Adipose tissue (tissue), 3 donors: Measurements from ENCODE around the gene CLINT1. TPM values are rescaled to one million over a fixed set of nuclear protein-coding genes. Genes with fewer than 3 reads are reported as not detected.
"Not testable (repeated sequence)": the region's sequence is repeated elsewhere in the genome, so short reads cannot be mapped to it uniquely, and the experiment has no call there.

Source experiments
- H3K27ac ChIP-seq: one replicate; pipeline ENCODE4 v1.5.1; 2013; ENCODE audit warnings: low read depth, low read length
- WGBS, 3 donors: extraction: QIAGEN DNeasy Blood & Tissue Kit; methylation state at CpG; one replicate each; pipeline ENCODE4 v1.1.7; 2013; 5-methylcytosine and 5-hydroxymethylcytosine counted together
- polyA plus RNA-seq, 3 donors: library from polyadenylated mRNA; stranded (reverse); fragments of 200-250 nt; gene quantifications; one replicate each; pipeline ENCODE4 v1.2.3, GENCODE V29; 2013
- donor health status: healthy with polysubstance abuse.
- donor health status: Bipolar disorder and iron deficiency.
- donor health status: healthy.

CLINT1 gene
- polyA plus RNA-seq, 3 donors, result 29.6 to 41.2 (median 29.7) TPM

DNA sequence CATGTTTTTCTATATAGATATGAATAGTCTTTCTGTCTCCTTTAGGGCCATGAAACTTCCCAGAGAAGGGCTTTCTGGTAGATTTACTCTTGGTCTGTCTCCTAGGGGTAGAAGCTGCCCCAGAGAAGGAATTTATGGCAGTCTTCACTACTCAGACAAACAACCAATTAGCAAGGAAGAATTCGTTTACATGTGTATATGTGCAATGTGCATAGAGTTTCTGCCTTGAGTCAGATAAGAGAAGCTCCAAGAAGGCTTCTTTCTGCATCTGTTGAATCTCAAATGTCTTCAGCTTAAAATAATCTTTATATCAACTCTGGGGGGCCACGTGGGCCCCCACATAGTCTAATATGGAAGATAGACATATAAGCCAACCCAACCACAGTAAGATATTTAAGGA, 7.6 kb upstream of the CLINT1 start:
- H3K27ac ChIP-seq, result no peak overlapping the region
- 40 to 73% (median 49%) methylated on average over 2 of the region's 2 CpGs for WGBS, 3 donors

DNA sequence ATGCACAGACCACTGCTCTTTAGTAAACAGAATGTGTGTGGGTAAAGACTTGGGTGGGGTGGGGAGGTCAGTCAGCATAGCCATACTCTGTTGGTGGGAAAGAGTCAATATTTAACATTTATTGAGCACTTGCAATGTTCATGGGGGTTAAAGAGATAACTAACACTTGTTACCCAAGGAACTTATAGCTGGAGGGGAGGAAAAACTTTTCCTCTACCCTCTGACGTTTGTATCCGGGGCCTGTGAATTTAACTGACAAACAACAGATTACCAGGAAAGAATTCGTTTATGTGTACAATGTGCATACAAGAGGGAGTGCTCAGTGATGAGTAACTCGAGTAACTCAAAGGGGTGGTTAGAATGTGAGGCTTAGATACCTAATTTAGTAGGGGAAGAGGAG, 6.8 kb upstream of the CLINT1 start:
- no peak overlapping the region for H3K27ac ChIP-seq
- whole genome bisulfite sequencing, 3 donors, result 35 to 60% (median 57%) methylated on average over 4 of the region's 4 CpGs

DNA sequence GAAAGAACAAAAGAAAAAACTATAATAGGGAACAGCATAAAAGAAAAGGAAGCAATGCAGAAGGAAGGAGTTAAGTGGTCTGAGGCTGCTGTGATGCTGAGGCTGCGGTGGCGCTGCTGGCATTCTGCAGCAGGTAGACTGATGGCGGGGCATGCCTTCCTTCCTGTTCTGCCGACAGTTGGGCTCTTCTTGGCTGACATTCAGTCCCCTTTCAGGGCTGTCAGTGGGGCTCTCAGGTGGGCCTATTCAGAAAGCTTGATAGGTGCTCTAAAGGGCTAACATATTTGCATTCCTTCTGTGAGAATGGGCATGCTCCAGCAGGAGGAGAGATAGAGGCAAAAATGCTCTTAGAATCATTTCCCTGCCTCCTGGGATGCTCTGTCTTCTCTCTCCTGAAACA, 5.1 kb upstream of the CLINT1 start:
- no peak overlapping the region for H3K27ac ChIP-seq
- 42 to 65% (median 43%) methylated on average over 4 of the region's 4 CpGs for WGBS, 3 donors

- WGBS, 3 donors, result 64 to 87% (median 66%) methylated on average over 6 of the region's 6 CpGs
- H3K27ac ChIP-seq, result no peak overlapping the region
Observed at GRCh38 chr5:157862183-157862851, 3.4 kb upstream of the CLINT1 start.

DNA sequence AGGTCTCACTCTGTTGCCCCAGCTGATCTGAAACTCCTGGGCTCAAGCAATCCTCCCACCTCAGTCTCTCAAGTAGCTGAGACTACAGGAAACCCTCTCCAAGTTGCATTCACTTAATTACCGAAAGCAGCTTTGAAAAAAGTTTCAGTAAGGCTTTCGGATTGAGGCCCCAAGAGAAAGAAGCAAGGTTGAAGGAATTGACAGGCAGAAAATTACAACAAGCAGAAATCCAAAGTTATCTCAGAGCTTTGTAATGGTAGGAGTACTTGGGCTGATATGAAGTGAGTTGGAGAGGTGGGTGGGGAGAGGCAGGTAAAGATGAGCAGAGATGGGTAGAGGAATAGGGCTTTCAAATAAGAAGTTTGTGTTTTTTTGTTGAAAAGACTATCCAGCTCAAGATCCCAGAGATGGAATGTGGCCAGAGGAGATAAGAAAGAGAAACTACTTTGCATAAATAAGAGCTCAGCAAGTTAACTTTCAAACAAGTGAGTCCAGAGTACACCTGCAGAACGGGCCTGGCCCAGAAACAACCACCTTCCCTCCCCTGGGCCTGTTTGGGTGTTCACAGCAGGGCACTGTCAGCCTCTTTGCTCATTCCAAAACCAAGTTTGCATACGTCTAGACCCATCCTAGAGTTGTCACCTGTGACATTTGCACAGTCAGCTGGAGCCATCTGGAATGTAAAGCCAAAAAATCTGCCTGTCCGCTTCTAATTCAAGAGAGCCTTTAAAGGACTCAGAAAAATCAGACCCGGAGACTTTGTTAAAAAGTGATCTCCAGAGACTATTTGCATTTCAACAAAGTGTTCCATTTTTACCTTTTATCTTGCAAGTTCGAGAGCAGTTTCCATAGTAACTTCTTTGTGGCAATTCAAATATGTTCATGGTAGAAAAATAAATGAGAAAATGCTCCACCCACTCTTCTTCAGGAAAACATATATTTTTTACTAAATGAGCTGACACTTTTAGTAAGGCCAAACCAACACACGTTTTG, 2.2 kb upstream of the CLINT1 start:
- no peak overlapping the region for H3K27ac ChIP-seq
- 64 to 81% (median 72%) methylated on average over 8 of the region's 8 CpGs for WGBS, 3 donors

- no peak overlapping the region for H3K27ac ChIP-seq
- 33 to 37% (median 34%) methylated on average over 10 of the region's 10 CpGs for WGBS, 3 donors
Observed at GRCh38 chr5:157859227-157859575, 256 bp upstream of the CLINT1 start.

DNA sequence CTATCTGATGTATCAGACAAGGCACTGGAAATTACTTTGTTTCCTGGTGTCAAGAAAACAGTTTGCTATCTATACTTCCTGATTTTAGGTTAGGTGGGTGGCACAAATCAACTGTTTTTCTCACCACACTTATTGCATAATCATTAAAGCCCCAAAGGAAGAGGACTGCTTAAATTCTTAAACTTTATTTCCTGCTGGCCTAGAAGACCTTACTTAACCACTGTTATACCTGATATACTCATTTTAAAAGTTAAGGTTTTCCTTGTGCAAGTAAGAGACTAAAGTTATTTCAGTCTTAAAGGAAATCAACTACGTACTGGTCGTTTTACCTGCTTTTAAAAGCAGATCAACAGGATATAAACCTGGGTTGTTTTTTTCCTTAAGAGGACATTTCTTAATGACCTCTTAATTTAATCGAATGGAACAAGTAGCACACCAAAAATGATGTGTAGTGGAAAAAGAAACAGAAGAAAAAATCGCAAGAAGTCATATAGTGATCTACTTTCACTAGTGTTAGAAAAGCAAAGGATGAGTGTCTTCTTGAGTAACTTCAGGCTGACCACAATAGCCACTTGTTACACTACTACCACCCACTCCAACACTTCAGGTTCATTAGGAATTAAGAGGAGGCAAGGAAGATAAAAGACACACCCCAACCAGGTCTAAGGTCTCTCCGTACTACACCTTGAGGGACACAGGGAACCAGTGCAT, 974 bp downstream of the CLINT1 start:
- WGBS, 3 donors, result 1 to 3% (median 1%) methylated on average over 5 of the region's 5 CpGs
- H3K27ac ChIP-seq, result peak overlapping the region; percentile 13

- WGBS, 3 donors, result 51 to 56% (median 55%) methylated on average over 10 of the region's 10 CpGs
- H3K27ac ChIP-seq, result no peak overlapping the region
Observed at GRCh38 chr5:157855404-157855994, 3.4 kb downstream of the CLINT1 start.

GRCh38 chr5:157853365-157853764, 5.6 kb downstream of the CLINT1 start:
- H3K27ac ChIP-seq, result not testable (repeated sequence)

GRCh38 chr5:157845914-157846598, 12.9 kb downstream of the CLINT1 start:
- H3K27ac ChIP-seq, result no peak overlapping the region

More at GRCh38 chr5:157853365-157853764, 5.6 kb downstream of the CLINT1 start:
- WGBS, 3 donors, result 86 to 93% (median 91%) methylated on average over 9 of the region's 9 CpGs

GRCh38 chr5:157842787-157843186, 16.2 kb downstream of the CLINT1 start:
- WGBS, 3 donors, result 35 to 86% (median 84%) methylated on average over 4 of the region's 4 CpGs
- no peak overlapping the region for H3K27ac ChIP-seq

More at GRCh38 chr5:157845914-157846598, 12.9 kb downstream of the CLINT1 start:
- 69 to 98% (median 98%) methylated on average over 3 of the region's 3 CpGs for WGBS, 3 donors

DNA sequence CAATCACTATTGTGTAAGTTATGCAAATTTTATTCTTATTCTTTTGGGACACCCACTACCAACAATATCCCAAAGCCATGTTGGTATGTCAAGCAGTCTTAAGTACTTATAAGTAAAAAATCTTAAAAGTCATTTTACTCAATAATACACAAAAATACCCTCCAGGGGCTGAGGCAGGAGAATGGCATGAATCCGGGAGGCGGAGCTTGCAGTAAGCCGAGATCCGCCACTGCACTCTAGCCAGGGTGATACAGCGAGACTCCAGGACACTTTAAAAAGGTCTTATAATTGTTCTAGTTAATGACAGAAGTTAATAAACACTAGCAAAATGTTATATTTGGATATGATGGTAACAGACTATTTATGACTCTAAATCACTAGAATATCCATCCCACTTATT, 16.8 kb downstream of the CLINT1 start:
- WGBS, 3 donors, result 48 to 96% (median 92%) methylated on average over 5 of the region's 5 CpGs
- H3K27ac ChIP-seq, result no peak overlapping the region

DNA sequence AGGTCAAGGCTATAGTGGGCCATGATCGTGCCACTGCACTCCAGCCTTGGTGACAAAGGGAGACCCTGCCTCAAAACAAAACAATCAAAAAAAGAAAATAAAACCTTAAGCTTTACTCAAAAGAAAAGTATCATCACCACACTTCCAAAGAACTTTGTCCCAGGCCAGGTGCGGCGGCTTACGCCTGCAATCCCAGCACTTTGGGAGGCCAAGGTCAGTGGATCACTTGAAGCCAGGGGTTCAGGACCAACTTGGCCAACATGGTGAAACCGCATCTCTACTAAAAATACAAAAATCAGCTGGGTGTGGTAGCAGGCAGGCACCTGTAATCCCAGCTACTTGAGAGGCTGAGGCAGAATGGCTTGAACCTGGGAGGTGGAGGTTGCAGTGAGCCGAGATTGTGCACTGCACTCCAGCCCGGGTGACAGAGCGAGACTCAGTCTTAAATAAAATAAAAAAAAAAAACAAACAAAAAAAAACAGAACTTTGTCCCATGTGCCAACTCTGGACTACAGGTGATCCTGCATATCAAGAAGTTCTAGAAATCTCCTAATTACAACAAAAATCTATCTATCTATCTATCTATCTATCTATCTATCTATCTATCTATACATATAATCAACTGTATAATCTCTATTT, 19.7 kb downstream of the CLINT1 start:
- WGBS, 3 donors, result 72 to 76% (median 74%) methylated on average over 8 of the region's 8 CpGs
- no peak overlapping the region for H3K27ac ChIP-seq

GRCh38 chr5:157836121-157836753, 22.7 kb downstream of the CLINT1 start:
- no peak overlapping the region for H3K27ac ChIP-seq
- WGBS, 3 donors, result 94 to 98% (median 98%) methylated on average over 2 of the region's 2 CpGs

GRCh38 chr5:157835041-157835440, 23.9 kb downstream of the CLINT1 start:
- no peak overlapping the region for H3K27ac ChIP-seq
- 53 to 60% (median 57%) methylated on average over 5 of the region's 5 CpGs for WGBS, 3 donors

GRCh38 chr5:157828944-157829639, 29.9 kb downstream of the CLINT1 start:
- H3K27ac ChIP-seq, result no peak overlapping the region
- 94 to 96% (median 95%) methylated on average over 4 of the region's 4 CpGs for WGBS, 3 donors
